Stimulated activated effector memory CD8-positive, alpha-beta T cell treated with anti-CD3 and anti-CD28 coated beads, Interleukin-12 subunit alpha, Interleukin-12 subunit beta, amount 100 ng/mL, for 72 hours (primary cell): ENCODE measurements around the gene LOXHD1.

Source experiments
- ATAC-seq: fragments of 150-1000 bp; cut with Tn5 transposase; 2 replicates; pipeline ENCODE4 v1.10.0; 2021
- DNase-seq, 2 donors: peaks; one replicate each; pipeline ENCODE4 v3.0.0; 2021 to 2022; ENCODE audit warnings: low spot score in 2 of 2
- H3K27ac Mint-ChIP-seq: one replicate; pipeline ENCODE4 v1.8.0; 2022; ENCODE audit warnings: mild to moderate bottlenecking, mixed read lengths
- H3K36me3 Mint-ChIP-seq: one replicate; pipeline ENCODE4 v1.8.0; 2022; ENCODE audit warnings: mild to moderate bottlenecking, mixed read lengths
- H3K4me1 Mint-ChIP-seq: one replicate; pipeline ENCODE4 v1.8.0; 2022; ENCODE audit warnings: mixed read lengths
- H3K4me3 Mint-ChIP-seq: one replicate; pipeline ENCODE4 v1.8.0; 2022; ENCODE audit warnings: mild to moderate bottlenecking, mixed read lengths
- H3K9me3 Mint-ChIP-seq: one replicate; pipeline ENCODE4 v1.8.0; 2022; ENCODE audit warnings: mixed read lengths

LOXHD1 gene

GRCh38 chr18:46578987-46579386, 78.0 kb downstream of the LOXHD1 start:
- peaks cover 25% of the 10 kb centered on the region for H3K9me3 Mint-ChIP-seq
- H3K27ac Mint-ChIP-seq: no peak overlapping the region
- ATAC-seq (no peak), DNase-seq (peak in 1 of 2 donors; percentile 10)
- H3K4me1 Mint-ChIP-seq: no peaks in the 10 kb centered on the region
- H3K4me3 Mint-ChIP-seq: no peak overlapping the region
- H3K36me3 Mint-ChIP-seq: no peaks in the 10 kb centered on the region

GRCh38 chr18:46577546-46577945, 79.5 kb downstream of the LOXHD1 start:
- DNase-seq: no peak
- Mint-ChIP-seq H3K4me3 (no peak overlapping the region), H3K36me3 (no peaks in the 10 kb centered on the region), H3K9me3 (peaks cover 23% of the 10 kb centered on the region), H3K27ac (no peak overlapping the region), H3K4me1 (no peaks in the 10 kb centered on the region)
- ATAC-seq: no peak

GRCh38 chr18:46575851-46576250, 81.2 kb downstream of the LOXHD1 start:
- Mint-ChIP-seq H3K4me3 (no peak overlapping the region), H3K36me3 (no peaks in the 10 kb centered on the region), H3K9me3 (peaks cover 8% of the 10 kb centered on the region), H3K4me1 (no peaks in the 10 kb centered on the region), H3K27ac (no peak overlapping the region)
- no peak for ATAC-seq
- DNase-seq: peak in 1 of 2 donors; percentile 29

- Mint-ChIP-seq H3K36me3 (no peaks in the 10 kb centered on the region), H3K4me1 (no peaks in the 10 kb centered on the region), H3K9me3 (peaks cover 1% of the 10 kb centered on the region), H3K4me3 (no peak overlapping the region), H3K27ac (no peak overlapping the region)
- DNase-seq (no peak), ATAC-seq (no peak)
These were observed 82.3 kb downstream of the LOXHD1 start for GRCh38 chr18:46574743-46575115.

GRCh38 chr18:46574000-46574742, 82.8 kb downstream of the LOXHD1 start:
- no peaks in the 10 kb centered on the region for H3K4me1 Mint-ChIP-seq
- no peak for DNase-seq
- no peaks in the 10 kb centered on the region for H3K9me3 Mint-ChIP-seq
- ATAC-seq: no peak
- H3K36me3 Mint-ChIP-seq: no peaks in the 10 kb centered on the region
- no peak overlapping the region for H3K27ac Mint-ChIP-seq
- no peak overlapping the region for H3K4me3 Mint-ChIP-seq

- H3K27ac Mint-ChIP-seq: no peak overlapping the region
- no peaks in the 10 kb centered on the region for H3K36me3 Mint-ChIP-seq
- ATAC-seq (no peak), DNase-seq (no peak)
- H3K9me3 Mint-ChIP-seq: no peaks in the 10 kb centered on the region
- H3K4me1 Mint-ChIP-seq: no peaks in the 10 kb centered on the region
- H3K4me3 Mint-ChIP-seq: no peak overlapping the region
These were observed 83.9 kb downstream of the LOXHD1 start for GRCh38 chr18:46573156-46573555.

- H3K4me3 Mint-ChIP-seq: no peak overlapping the region
- no peaks in the 10 kb centered on the region for H3K9me3 Mint-ChIP-seq
- DNase-seq: no peak
- no peak overlapping the region for H3K27ac Mint-ChIP-seq
- H3K4me1 Mint-ChIP-seq: no peaks in the 10 kb centered on the region
- no peaks in the 10 kb centered on the region for H3K36me3 Mint-ChIP-seq
- no peak for ATAC-seq
These were observed 85.3 kb downstream of the LOXHD1 start for GRCh38 chr18:46571756-46572155.

- ATAC-seq: no peak
- Mint-ChIP-seq H3K9me3 (no peaks in the 10 kb centered on the region), H3K4me1 (no peaks in the 10 kb centered on the region), H3K36me3 (no peaks in the 10 kb centered on the region), H3K4me3 (no peak overlapping the region), H3K27ac (no peak overlapping the region)
- DNase-seq: no peak
These were observed 86.4 kb downstream of the LOXHD1 start for GRCh38 chr18:46570666-46571065.

- Mint-ChIP-seq H3K4me3 (no peak overlapping the region), H3K36me3 (no peaks in the 10 kb centered on the region), H3K4me1 (no peaks in the 10 kb centered on the region), H3K27ac (no peak overlapping the region), H3K9me3 (no peaks in the 10 kb centered on the region)
- ATAC-seq (no peak), DNase-seq (no peak)
These were observed 86.9 kb downstream of the LOXHD1 start for GRCh38 chr18:46570134-46570533.

GRCh38 chr18:46569211-46569610, 87.8 kb downstream of the LOXHD1 start:
- no peak overlapping the region for H3K27ac Mint-ChIP-seq
- DNase-seq (no peak), ATAC-seq (no peak)
- H3K4me1 Mint-ChIP-seq: no peaks in the 10 kb centered on the region
- H3K36me3 Mint-ChIP-seq: no peaks in the 10 kb centered on the region
- H3K4me3 Mint-ChIP-seq: no peak overlapping the region
- H3K9me3 Mint-ChIP-seq: no peaks in the 10 kb centered on the region

- Mint-ChIP-seq H3K9me3 (no peaks in the 10 kb centered on the region), H3K4me1 (no peaks in the 10 kb centered on the region), H3K36me3 (no peaks in the 10 kb centered on the region), H3K27ac (no peak overlapping the region), H3K4me3 (no peak overlapping the region)
- DNase-seq: no peak
- ATAC-seq: no peak
These were observed 89.8 kb downstream of the LOXHD1 start for GRCh38 chr18:46567196-46567595.

- Mint-ChIP-seq H3K9me3 (no peaks in the 10 kb centered on the region), H3K4me1 (no peaks in the 10 kb centered on the region), H3K36me3 (no peaks in the 10 kb centered on the region), H3K27ac (no peak overlapping the region), H3K4me3 (no peak overlapping the region)
- ATAC-seq: no peak
- no peak for DNase-seq
These were observed 90.9 kb downstream of the LOXHD1 start for GRCh38 chr18:46566111-46566510.

GRCh38 chr18:46565256-46565655, 91.8 kb downstream of the LOXHD1 start:
- no peak overlapping the region for H3K27ac Mint-ChIP-seq
- H3K9me3 Mint-ChIP-seq: no peaks in the 10 kb centered on the region
- H3K4me3 Mint-ChIP-seq: no peak overlapping the region
- no peaks in the 10 kb centered on the region for H3K36me3 Mint-ChIP-seq
- H3K4me1 Mint-ChIP-seq: no peaks in the 10 kb centered on the region
- ATAC-seq (no peak), DNase-seq (no peak)

- no peaks in the 10 kb centered on the region for H3K9me3 Mint-ChIP-seq
- DNase-seq (no peak), ATAC-seq (no peak)
- no peaks in the 10 kb centered on the region for H3K36me3 Mint-ChIP-seq
- H3K4me3 Mint-ChIP-seq: no peak overlapping the region
- no peak overlapping the region for H3K27ac Mint-ChIP-seq
- no peaks in the 10 kb centered on the region for H3K4me1 Mint-ChIP-seq
These were observed 93.7 kb downstream of the LOXHD1 start for GRCh38 chr18:46563317-46563716.

GRCh38 chr18:46562674-46563192, 94.3 kb downstream of the LOXHD1 start:
- ATAC-seq (no peak), DNase-seq (no peak)
- H3K27ac Mint-ChIP-seq: no peak overlapping the region
- no peaks in the 10 kb centered on the region for H3K4me1 Mint-ChIP-seq
- no peaks in the 10 kb centered on the region for H3K36me3 Mint-ChIP-seq
- H3K9me3 Mint-ChIP-seq: no peaks in the 10 kb centered on the region
- no peak overlapping the region for H3K4me3 Mint-ChIP-seq

- no peaks in the 10 kb centered on the region for H3K4me1 Mint-ChIP-seq
- no peaks in the 10 kb centered on the region for H3K36me3 Mint-ChIP-seq
- H3K9me3 Mint-ChIP-seq: no peaks in the 10 kb centered on the region
- H3K4me3 Mint-ChIP-seq: no peak overlapping the region
- H3K27ac Mint-ChIP-seq: no peak overlapping the region
- DNase-seq (no peak), ATAC-seq (no peak)
These were observed 96.4 kb downstream of the LOXHD1 start for GRCh38 chr18:46560671-46561045.
